Muscle of leg (tissue), 11 donors: ENCODE results near the gene SLC25A47. TPM values are rescaled to one million over a fixed set of nuclear protein-coding genes. Genes with fewer than 3 reads are reported as not detected.

Experiments
- DNase-seq: peaks from one replicate; pipeline ENCODE4 v3.0.0; 2013
- H3K27ac ChIP-seq: one replicate; pipeline ENCODE4 v1.5.1; 2013; ENCODE audit warnings: mild to moderate bottlenecking, low read length, control low read depth
- H3K27me3 ChIP-seq: one replicate; pipeline ENCODE4 v1.6.1; 2013; ENCODE audit warnings: low read length; ENCODE audit not compliant: control insufficient read depth, insufficient read depth
- H3K36me3 ChIP-seq: one replicate; pipeline ENCODE4 v1.6.1; 2013; ENCODE audit warnings: low read length; ENCODE audit not compliant: control insufficient read depth, insufficient read depth
- H3K4me1 ChIP-seq: one replicate; pipeline ENCODE4 v1.6.1; 2013; ENCODE audit warnings: low read length; ENCODE audit not compliant: control insufficient read depth, insufficient read depth
- H3K4me3 ChIP-seq: one replicate; pipeline ENCODE4 v1.5.1; 2013; ENCODE audit warnings: low read length, control low read depth
- H3K9me3 ChIP-seq: replicated peaks from 2 replicates; pipeline ENCODE4 v1.6.1; 2013; ENCODE audit warnings: low read depth, low read length; ENCODE audit not compliant: control insufficient read depth
- WGBS: methylation state at CpG from one replicate; pipeline ENCODE4 v1.1.5; 2013; ENCODE audit warnings: missing lambda C conversion rate; ENCODE audit not compliant: insufficient coverage; 5-methylcytosine and 5-hydroxymethylcytosine counted together
- polyA plus RNA-seq, 8 donors: library from polyadenylated mRNA; unstranded; fragments of 120-200 nt; gene quantifications; one replicate each; pipeline versions ENCODE4 v1.2.1 to v1.2.3, GENCODE V29; 2013; ENCODE audit warnings: inconsistent platforms in 1 of 8, low replicate concordance in 1 of 8; ENCODE audit not compliant: insufficient read length in 8 of 8, insufficient read depth in 1 of 8
- total RNA-seq: library from RNA; stranded (reverse); fragments of 120-200 nt; gene quantifications from one replicate; pipeline ENCODE4 v1.2.4, GENCODE V29; 2013

SLC25A47 gene
- total and polyA plus RNA-seq, 9 donors: 0.08 to 0.57 (median 0.15) TPM; not detected in 2

DNA sequence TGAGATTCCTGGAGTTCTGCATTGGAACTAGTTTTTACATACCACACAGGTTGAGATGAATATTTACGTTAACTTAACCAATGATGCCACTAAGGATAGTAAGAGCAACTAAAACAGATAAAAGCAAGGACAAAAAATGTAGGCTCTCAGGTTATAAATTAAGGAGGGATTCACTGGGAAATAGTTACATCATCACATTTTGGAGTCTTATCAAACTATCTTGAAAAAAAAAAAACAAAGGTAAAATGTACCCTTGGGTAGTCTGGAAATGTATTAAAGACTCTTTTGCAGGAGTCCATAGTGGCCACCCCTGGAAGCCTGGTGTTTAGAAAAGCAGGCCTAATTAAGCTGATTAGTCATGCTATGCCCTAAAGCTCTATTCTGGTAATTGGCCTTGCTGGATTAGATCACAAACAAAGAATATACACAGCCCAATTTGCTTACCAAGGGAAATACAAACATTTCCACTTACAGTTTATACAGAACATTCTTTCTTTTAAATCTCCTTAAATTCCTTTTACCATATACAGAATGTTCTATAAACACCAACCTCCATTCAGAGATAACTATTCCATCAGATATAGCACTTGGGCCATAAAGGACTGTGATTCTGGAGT, 39.3 kb downstream of the SLC25A47 start:
- Histone ChIP-seq H3K27me3 (no peaks in the 10 kb centered on the region), H3K4me1 (no peaks in the 10 kb centered on the region), H3K9me3 (peaks cover 7% of the 10 kb centered on the region), H3K36me3 (peaks cover 28% of the 10 kb centered on the region), H3K27ac (no peak overlapping the region), H3K4me3 (no peak overlapping the region)
- WGBS: no CpG with 5 or more reads among the region's 1 CpG
- no peak for DNase-seq

DNA sequence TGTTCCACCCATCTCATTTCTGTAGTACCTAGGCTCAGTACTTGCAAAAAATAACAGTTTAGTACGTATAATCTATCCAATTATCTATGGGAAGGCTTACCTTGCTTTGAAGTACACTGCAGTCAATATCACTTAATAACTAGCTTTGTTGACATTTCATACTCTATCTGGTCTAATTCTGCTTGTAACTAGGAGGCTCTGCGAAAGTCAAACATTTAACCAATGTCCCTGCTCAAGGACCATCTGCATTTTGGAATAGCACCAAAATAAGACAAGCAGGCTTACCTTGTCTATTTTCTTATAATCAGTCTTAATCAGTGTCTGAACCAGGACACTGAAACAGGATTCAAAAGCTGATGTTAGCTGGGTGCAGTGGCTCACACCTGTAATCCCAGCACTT, 39.9 kb downstream of the SLC25A47 start:
- no peak overlapping the region for H3K27ac ChIP-seq
- no peaks in the 10 kb centered on the region for H3K27me3 ChIP-seq
- WGBS: no CpG with 5 or more reads among the region's 2 CpGs
- H3K9me3 ChIP-seq: peaks cover 7% of the 10 kb centered on the region
- no peaks in the 10 kb centered on the region for H3K4me1 ChIP-seq
- no peak overlapping the region for H3K4me3 ChIP-seq
- no peak for DNase-seq
- H3K36me3 ChIP-seq: peaks cover 31% of the 10 kb centered on the region

DNA sequence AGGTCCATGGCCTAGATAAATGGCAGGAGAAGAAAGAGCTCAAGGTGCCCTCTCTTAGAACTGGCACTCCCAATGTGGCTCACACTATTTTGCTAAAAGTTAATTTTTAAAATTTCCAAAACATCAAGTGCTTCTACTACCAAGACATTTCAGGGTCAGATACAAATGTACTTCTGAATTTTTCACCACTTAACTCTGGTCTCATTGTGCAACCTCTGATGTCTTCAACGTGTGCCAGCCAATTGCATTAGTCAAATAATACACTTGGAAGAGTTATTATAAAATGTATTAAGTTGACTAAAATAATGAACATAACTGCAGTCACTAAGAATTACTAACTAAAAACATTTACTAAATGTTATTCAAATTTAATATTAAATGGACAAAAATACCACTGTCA, 41.3 kb downstream of the SLC25A47 start:
- no CpG with 5 or more reads among the region's 1 CpG for WGBS
- H3K4me1 ChIP-seq: no peaks in the 10 kb centered on the region
- peaks cover 37% of the 10 kb centered on the region for H3K36me3 ChIP-seq
- no peak for DNase-seq
- no peaks in the 10 kb centered on the region for H3K27me3 ChIP-seq
- H3K9me3 ChIP-seq: no peaks in the 10 kb centered on the region
- H3K27ac ChIP-seq: no peak overlapping the region
- H3K4me3 ChIP-seq: no peak overlapping the region

DNA sequence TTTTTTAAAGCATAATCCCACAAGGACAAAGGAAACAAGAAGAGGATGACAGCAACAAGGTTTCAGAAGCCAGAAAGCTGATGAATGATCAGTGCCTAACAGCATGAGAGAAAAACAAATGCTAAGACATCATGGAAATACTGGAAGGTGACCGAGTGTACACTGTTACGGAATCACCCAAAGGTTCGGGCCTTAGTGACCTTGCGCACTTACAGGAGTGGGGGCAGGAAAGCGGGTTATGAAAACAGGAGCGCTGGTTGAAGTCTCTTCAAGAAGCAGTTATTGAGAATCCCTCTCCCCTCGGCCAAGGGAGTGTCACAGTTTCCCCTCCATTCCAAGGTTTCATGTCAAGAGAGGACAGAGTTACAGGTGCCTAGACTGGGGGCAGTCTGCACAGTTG, 42.6 kb downstream of the SLC25A47 start:
- WGBS: 95% methylated on average over 3 of the region's 7 CpGs
- H3K4me3 ChIP-seq: no peak overlapping the region
- no peaks in the 10 kb centered on the region for H3K27me3 ChIP-seq
- no peaks in the 10 kb centered on the region for H3K9me3 ChIP-seq
- H3K4me1 ChIP-seq: no peaks in the 10 kb centered on the region
- peaks cover 32% of the 10 kb centered on the region for H3K36me3 ChIP-seq
- H3K27ac ChIP-seq: no peak overlapping the region
- DNase-seq: no peak

DNA sequence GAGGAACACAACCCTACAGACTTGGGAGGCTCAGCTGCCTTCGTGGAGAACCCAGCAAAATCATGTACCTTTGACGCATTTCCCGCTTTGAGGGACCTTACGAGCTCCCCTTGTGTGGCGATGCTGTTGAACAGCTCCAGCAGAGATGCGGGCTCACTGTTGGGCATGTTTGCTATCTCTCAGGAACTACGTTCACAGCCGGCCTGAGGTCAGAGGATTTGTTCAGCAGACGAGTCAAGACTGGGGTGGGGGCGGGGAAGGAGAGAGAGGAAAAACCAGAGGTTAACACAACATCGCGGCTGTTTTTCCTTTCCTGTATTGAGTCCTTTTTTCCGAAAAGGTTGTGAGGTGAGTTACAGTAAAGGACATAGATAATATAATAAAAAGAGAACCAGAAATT, 45.9 kb downstream of the SLC25A47 start:
- H3K27me3 ChIP-seq: no peaks in the 10 kb centered on the region
- H3K27ac ChIP-seq: no peak overlapping the region
- H3K4me1 ChIP-seq: no peaks in the 10 kb centered on the region
- WGBS: 86% methylated on average over 8 of the region's 13 CpGs
- no peaks in the 10 kb centered on the region for H3K9me3 ChIP-seq
- H3K4me3 ChIP-seq: no peak overlapping the region
- no peak for DNase-seq
- H3K36me3 ChIP-seq: peaks cover 27% of the 10 kb centered on the region

DNA sequence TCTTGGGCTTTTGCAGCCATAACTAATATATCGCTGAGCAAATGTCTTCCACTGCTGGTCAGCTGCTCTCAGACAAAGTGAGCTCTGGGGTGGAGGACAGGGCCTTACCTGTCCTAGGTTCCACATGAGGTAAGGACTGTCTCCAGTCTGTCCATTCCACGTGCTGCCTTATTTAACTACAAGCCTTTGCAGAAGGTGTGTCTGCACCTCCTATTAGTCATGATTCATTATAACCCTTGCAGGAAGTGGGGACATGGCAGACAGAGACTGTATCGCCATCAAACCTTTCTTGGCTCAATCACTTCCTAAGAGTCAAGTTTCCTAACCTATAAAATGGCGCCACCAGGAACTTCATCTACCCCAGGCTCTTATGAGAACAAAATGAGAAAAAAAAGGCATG, 46.9 kb downstream of the SLC25A47 start:
- WGBS: 100% methylated on average over 1 of the region's 4 CpGs
- peaks cover 22% of the 10 kb centered on the region for H3K36me3 ChIP-seq
- H3K9me3 ChIP-seq: no peaks in the 10 kb centered on the region
- H3K27me3 ChIP-seq: no peaks in the 10 kb centered on the region
- H3K4me1 ChIP-seq: peaks cover 4% of the 10 kb centered on the region
- no peak overlapping the region for H3K4me3 ChIP-seq
- no peak overlapping the region for H3K27ac ChIP-seq
- DNase-seq: no peak

DNA sequence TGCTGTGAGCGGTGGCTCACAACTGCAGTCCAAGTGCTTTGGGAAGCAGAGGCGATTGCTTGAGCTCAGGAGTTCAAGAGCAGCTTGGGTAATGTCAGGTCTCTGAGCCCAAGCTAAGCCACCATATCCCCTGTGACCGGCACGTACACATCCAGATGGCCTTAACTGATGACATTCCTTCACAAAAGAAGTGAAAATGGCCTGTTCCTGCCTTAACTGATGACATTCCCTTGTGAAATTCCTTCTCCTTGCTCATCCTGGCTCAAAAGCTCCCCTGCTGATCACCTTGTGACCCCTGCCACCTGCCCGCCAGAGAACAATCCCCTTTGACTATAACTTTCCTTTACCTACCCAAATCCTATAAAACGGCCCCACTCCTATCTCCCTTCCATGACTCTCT, 48.6 kb downstream of the SLC25A47 start:
- Histone ChIP-seq H3K4me1 (peaks cover 14% of the 10 kb centered on the region), H3K27ac (no peak overlapping the region), H3K4me3 (no peak overlapping the region), H3K36me3 (peaks cover 17% of the 10 kb centered on the region), H3K27me3 (no peaks in the 10 kb centered on the region), H3K9me3 (no peaks in the 10 kb centered on the region)
- WGBS: 64% methylated on average over 6 of the region's 6 CpGs
- no peak for DNase-seq

DNA sequence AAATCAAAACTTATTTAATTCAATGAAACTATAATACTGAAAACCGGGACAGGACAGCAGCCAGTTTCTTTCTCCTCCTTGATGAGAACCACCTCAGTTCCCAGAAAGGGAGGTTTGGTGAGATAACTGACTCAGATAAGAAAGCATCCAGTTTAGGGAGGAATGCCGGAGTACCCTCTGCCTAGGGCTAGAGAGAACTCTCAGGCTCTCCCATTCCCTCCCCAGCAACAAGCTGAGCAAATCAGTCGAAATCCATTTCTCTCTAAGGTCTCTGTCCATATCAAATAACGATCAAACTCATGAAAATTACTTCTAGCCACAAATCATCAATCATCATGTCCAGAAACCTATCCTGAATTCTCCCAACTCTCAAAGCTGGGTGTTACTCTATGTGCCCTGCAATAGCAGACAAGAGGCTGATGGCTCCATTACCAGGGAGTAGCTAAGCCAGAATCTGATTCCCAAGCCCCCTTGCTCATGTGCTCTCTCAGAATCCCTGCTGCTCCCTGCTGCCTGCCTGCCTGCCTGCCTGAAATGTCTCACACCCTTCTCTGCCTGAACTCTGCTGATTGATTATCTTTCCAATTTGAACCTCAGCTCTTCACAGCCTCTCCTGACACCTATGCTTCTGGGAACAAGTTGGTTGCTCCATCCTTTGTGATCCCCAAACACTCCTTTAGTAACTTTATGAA, 49.4 kb downstream of the SLC25A47 start:
- H3K4me1 ChIP-seq: peaks cover 21% of the 10 kb centered on the region
- H3K36me3 ChIP-seq: peaks cover 17% of the 10 kb centered on the region
- no peak for DNase-seq
- no peak overlapping the region for H3K27ac ChIP-seq
- H3K4me3 ChIP-seq: no peak overlapping the region
- no peaks in the 10 kb centered on the region for H3K27me3 ChIP-seq
- H3K9me3 ChIP-seq: no peaks in the 10 kb centered on the region
- WGBS: 88% methylated on average over 1 of the region's 4 CpGs

DNA sequence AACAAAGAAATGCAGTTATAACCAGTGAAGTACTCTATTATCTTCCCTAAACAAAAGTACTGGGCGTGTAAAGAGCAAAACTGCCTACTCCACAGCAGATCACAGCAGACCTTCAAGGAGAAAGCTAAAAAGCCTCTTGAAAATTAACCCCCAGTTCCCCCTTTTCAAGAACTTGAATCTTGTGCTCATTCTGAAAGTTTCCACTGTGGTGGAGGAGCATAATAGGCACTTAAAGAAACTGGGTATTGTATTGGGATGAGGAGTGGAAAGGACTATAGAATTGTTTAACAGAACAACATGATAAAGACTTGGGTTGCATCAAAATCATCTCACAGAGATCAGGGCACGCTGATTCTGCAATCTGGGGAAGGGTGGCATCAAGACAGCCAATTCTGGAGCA, 51.1 kb downstream of the SLC25A47 start:
- no peak for DNase-seq
- no peaks in the 10 kb centered on the region for H3K27me3 ChIP-seq
- H3K9me3 ChIP-seq: no peaks in the 10 kb centered on the region
- 100% methylated on average over 1 of the region's 2 CpGs for WGBS
- H3K4me3 ChIP-seq: peak overlapping the region; percentile 76
- peaks cover 24% of the 10 kb centered on the region for H3K4me1 ChIP-seq
- H3K36me3 ChIP-seq: peaks cover 7% of the 10 kb centered on the region
- H3K27ac ChIP-seq: peak overlapping the region; percentile 95

DNA sequence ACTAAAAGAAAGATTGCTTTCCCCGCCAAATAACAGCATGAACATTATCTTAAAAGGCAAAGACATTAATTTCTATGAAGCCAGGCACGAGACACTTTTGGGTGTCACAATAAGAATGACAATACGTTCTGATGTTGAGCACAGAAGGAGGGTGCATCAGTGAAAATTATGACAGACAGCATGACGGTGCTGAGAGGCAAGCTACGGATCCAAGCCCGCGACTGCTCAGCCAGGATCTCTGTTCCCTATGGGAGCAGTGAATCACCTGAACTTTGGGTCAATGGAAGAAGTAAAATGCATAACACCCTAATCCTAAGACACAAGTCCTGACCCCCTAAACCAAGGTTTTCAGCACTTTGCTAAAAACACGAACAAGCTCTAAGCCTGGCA, 51.7 kb downstream of the SLC25A47 start:
- peak overlapping the region; percentile 95 for H3K27ac ChIP-seq
- H3K36me3 ChIP-seq: peaks cover 3% of the 10 kb centered on the region
- peaks cover 24% of the 10 kb centered on the region for H3K4me1 ChIP-seq
- no peaks in the 10 kb centered on the region for H3K9me3 ChIP-seq
- no peak for DNase-seq
- 72% methylated on average over 5 of the region's 8 CpGs for WGBS
- H3K4me3 ChIP-seq: peak overlapping the region; percentile 76
- H3K27me3 ChIP-seq: no peaks in the 10 kb centered on the region
